Muscle of back (tissue), 11 donors: ENCODE data around the gene PGBD5. TPM values are rescaled to one million over a fixed set of nuclear protein-coding genes. Genes with fewer than 3 reads are reported as not detected.
"Not testable (repeated sequence)": the region's sequence is repeated elsewhere in the genome, so short reads cannot be mapped to it uniquely, and the experiment has no call there.

ENCODE experiments used
- DNase-seq, 3 donors: peaks; one replicate each; pipeline versions ENCODE4 v3.0.0 to v3.0.0-alpha.2; 2013
- polyA plus RNA-seq, 10 donors: library from polyadenylated mRNA; unstranded; fragments of 120-200 nt; gene quantifications; one replicate each; pipeline ENCODE4 v1.2.1, GENCODE V29; 2013; ENCODE audit not compliant: insufficient read length in 10 of 10

Gene PGBD5
- polyA plus RNA-seq, 10 donors: 5.2 to 39.1 (median 20.1) TPM

- DNase-seq: peak in 1 of 3 donors; percentile 28
Measured at GRCh38 chr1:230425252-230426091, 660 bp downstream of the PGBD5 start.

GRCh38 chr1:230424391-230425251, 1.5 kb downstream of the PGBD5 start:
- DNase-seq: peak in 1 of 3 donors; percentile 11

- no peak for DNase-seq
Measured at GRCh38 chr1:230423951-230424350, 2.2 kb downstream of the PGBD5 start.

GRCh38 chr1:230423261-230423660, 2.9 kb downstream of the PGBD5 start:
- no peak for DNase-seq

GRCh38 chr1:230422221-230422981, 3.7 kb downstream of the PGBD5 start:
- DNase-seq: no peak

GRCh38 chr1:230421481-230421880, 4.7 kb downstream of the PGBD5 start:
- no peak for DNase-seq

- not testable (repeated sequence) for DNase-seq
Measured at GRCh38 chr1:230420372-230420771, 5.8 kb downstream of the PGBD5 start.

GRCh38 chr1:230416430-230416829, 9.7 kb downstream of the PGBD5 start:
- no peak for DNase-seq

- peak in 1 of 3 donors; percentile 12 for DNase-seq
Measured at GRCh38 chr1:230415405-230416132, 10.6 kb downstream of the PGBD5 start.

GRCh38 chr1:230414694-230415093, 11.4 kb downstream of the PGBD5 start:
- no peak for DNase-seq

GRCh38 chr1:230414102-230414501, 12.0 kb downstream of the PGBD5 start:
- no peak for DNase-seq

- DNase-seq: no peak
Measured at GRCh38 chr1:230413061-230413460, 13.1 kb downstream of the PGBD5 start.

- no peak for DNase-seq
Measured at GRCh38 chr1:230408971-230409370, 17.2 kb downstream of the PGBD5 start.

GRCh38 chr1:230407351-230407750, 18.8 kb downstream of the PGBD5 start:
- DNase-seq: no peak

- not testable (repeated sequence) for DNase-seq
Measured at GRCh38 chr1:230406727-230407126, 19.4 kb downstream of the PGBD5 start.

- no peak for DNase-seq
Measured at GRCh38 chr1:230403442-230403841, 22.7 kb downstream of the PGBD5 start.

GRCh38 chr1:230401763-230402294, 24.3 kb downstream of the PGBD5 start:
- peak in 2 of 3 donors; percentile 10 to 48 for DNase-seq

- no peak for DNase-seq
Measured at GRCh38 chr1:230401101-230401500, 25.0 kb downstream of the PGBD5 start.

- DNase-seq: no peak
Measured at GRCh38 chr1:230400007-230400344, 26.2 kb downstream of the PGBD5 start.

GRCh38 chr1:230399321-230400006, 26.7 kb downstream of the PGBD5 start:
- DNase-seq: no peak
